ENCODE results near the gene NELL1. TPM values are rescaled to one million over a fixed set of nuclear protein-coding genes. Genes with fewer than 3 reads are reported as not detected.

NELL1 gene
- total RNA-seq, 1 experiment from 2014 or later, result not detected

DNA sequence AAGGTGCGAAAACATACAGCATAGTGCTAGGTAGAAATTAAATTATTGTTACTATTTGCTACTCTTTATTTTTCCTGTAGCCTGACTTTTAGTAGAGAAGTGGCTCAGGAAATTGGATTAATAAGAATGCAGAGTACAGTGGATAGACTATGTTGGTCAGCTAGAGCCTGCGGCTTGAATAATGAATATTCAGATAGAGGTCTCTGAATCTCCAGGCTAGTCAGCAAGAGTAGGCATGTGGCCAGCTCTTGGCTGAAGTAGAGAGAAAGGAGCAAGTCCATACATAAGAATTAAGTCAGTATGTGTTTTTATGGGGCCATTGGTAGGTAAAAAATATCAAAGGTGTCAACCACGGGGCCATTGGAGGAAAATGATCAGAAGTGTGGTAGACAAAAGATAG is 413.5 kb downstream of the NELL1 start:
- H3K9me3 Mint-ChIP-seq (ENCODE audit: unreplicated experiment), result no peaks in the 10 kb centered on the region
- no peaks in the 10 kb centered on the region for H3K4me1 Mint-ChIP-seq (ENCODE audit: low read depth, unreplicated experiment)
- intact Hi-C loops (cut with micrococcal nuclease; ENCODE audit: unreplicated experiment), result no loop called here
- H3K4me1 ChIP-seq, result no peaks in the 10 kb centered on the region
- no peaks in the 10 kb centered on the region for H3K27me3 Mint-ChIP-seq (ENCODE audit: insufficient read depth, unreplicated experiment)
- no peaks in the 10 kb centered on the region for H3K36me3 Mint-ChIP-seq (ENCODE audit: insufficient read depth, unreplicated experiment)
- no peaks in the 10 kb centered on the region for H3K27me3 ChIP-seq (replicated peaks; ENCODE audit: control insufficient read depth, insufficient read depth, low read length)
- TF ChIP-seq, protein P1, sequence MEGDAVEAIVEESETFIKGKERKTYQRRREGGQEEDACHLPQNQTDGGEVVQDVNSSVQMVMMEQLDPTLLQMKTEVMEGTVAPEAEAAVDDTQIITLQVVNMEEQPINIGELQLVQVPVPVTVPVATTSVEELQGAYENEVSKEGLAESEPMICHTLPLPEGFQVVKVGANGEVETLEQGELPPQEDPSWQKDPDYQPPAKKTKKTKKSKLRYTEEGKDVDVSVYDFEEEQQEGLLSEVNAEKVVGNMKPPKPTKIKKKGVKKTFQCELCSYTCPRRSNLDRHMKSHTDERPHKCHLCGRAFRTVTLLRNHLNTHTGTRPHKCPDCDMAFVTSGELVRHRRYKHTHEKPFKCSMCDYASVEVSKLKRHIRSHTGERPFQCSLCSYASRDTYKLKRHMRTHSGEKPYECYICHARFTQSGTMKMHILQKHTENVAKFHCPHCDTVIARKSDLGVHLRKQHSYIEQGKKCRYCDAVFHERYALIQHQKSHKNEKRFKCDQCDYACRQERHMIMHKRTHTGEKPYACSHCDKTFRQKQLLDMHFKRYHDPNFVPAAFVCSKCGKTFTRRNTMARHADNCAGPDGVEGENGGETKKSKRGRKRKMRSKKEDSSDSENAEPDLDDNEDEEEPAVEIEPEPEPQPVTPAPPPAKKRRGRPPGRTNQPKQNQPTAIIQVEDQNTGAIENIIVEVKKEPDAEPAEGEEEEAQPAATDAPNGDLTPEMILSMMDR (IDR thresholded peaks at IDR 0.05; ENCODE audit: insufficient read depth in 1 of 2, low read depth in 1 of 2, low read length in 1 of 2, severe bottlenecking in 1 of 2, unreplicated experiment in 1 of 2), result no peak
- H3K4me3 ChIP-seq (ENCODE audit: low read depth, low read length), result no peak overlapping the region
- H3K4me3 Mint-ChIP-seq (ENCODE audit: unreplicated experiment), result no peak overlapping the region
- H3K9me3 ChIP-seq, result no peaks in the 10 kb centered on the region
- ChIA-PET POLR2A (no interaction called here), CTCF (no interaction called here)
- no TSS peak for BruUV-seq (replicated peaks)
- DNase-seq, result no peak
- H3K27ac Mint-ChIP-seq (ENCODE audit: unreplicated experiment), result no peak overlapping the region
- H3K36me3 ChIP-seq (ENCODE audit: control insufficient read depth, insufficient read depth, low read length), result no peaks in the 10 kb centered on the region

DNA sequence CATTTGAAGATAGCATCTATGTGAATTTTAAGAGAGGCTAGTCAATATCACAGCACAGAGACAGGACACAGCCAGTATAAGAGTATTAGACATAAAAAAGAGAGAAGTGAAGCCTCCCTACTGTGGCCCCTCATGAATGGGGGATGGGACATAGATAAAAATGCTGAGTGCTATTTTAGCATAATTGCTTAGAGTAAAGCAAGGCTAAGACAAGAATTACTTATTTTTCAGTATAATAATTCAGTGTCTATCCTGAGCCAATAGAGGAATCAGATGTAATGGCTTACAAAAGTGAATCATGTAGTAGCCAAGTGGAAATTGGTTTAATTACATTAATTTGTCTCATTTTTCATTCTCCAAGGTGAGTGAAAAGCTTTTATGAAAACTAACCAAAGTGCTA is 419.5 kb downstream of the NELL1 start:
- Mint-ChIP-seq H3K9me3 (ENCODE audit: unreplicated experiment) (peaks cover 10% of the 10 kb centered on the region), H3K36me3 (ENCODE audit: insufficient read depth, unreplicated experiment) (no peaks in the 10 kb centered on the region), H3K4me3 (ENCODE audit: unreplicated experiment) (no peak overlapping the region), H3K4me1 (ENCODE audit: low read depth, unreplicated experiment) (no peaks in the 10 kb centered on the region), H3K27ac (ENCODE audit: unreplicated experiment) (no peak overlapping the region), H3K27me3 (ENCODE audit: insufficient read depth, unreplicated experiment) (no peaks in the 10 kb centered on the region)
- DNase-seq, result no peak
- ChIA-PET POLR2A (no interaction called here), CTCF (no interaction called here)
- Histone ChIP-seq H3K36me3 (ENCODE audit: control insufficient read depth, insufficient read depth, low read length) (no peaks in the 10 kb centered on the region), H3K4me1 (no peaks in the 10 kb centered on the region), H3K4me3 (ENCODE audit: low read depth, low read length) (no peak overlapping the region), H3K27me3 (replicated peaks; ENCODE audit: control insufficient read depth, insufficient read depth, low read length) (no peaks in the 10 kb centered on the region), H3K9me3 (no peaks in the 10 kb centered on the region)
- BruUV-seq (replicated peaks), result no TSS peak
- TF ChIP-seq, protein P1 (IDR thresholded peaks at IDR 0.05; ENCODE audit: insufficient read depth in 1 of 2, low read depth in 1 of 2, low read length in 1 of 2, severe bottlenecking in 1 of 2, unreplicated experiment in 1 of 2), result no peak
- intact Hi-C loops (cut with micrococcal nuclease; ENCODE audit: unreplicated experiment), result no loop called here

DNA sequence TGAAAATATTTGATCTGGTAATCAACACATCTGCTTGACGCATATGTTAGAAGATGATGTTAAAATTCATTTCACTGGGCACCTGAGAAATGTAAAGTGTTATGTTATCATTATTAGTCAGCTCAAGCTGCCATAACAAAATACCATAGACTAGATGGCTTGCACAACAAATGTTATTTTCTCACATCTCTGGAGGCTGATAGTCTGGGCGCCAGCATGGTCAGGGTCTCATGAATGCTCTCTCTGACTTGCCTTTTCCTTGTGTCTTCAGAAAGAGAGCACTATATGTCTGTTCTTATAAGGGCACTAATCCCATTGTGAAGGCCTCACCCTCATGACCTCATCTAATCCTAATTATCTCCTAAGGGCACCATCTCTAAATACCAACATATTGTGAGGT is 435.3 kb downstream of the NELL1 start:
- intact Hi-C loops (cut with micrococcal nuclease; ENCODE audit: unreplicated experiment), result no loop called here
- ChIA-PET CTCF (no interaction called here), POLR2A (no interaction called here)

More for the DNA sequence above, 435.3 kb downstream of the NELL1 start:
- no peaks in the 10 kb centered on the region for H3K4me1 Mint-ChIP-seq (ENCODE audit: low read depth, unreplicated experiment)
- Histone ChIP-seq H3K4me3 (ENCODE audit: low read depth, low read length) (no peak overlapping the region), H3K27me3 (replicated peaks; ENCODE audit: control insufficient read depth, insufficient read depth, low read length) (no peaks in the 10 kb centered on the region), H3K4me1 (peaks cover 14% of the 10 kb centered on the region), H3K9me3 (no peaks in the 10 kb centered on the region), H3K36me3 (ENCODE audit: control insufficient read depth, insufficient read depth, low read length) (no peaks in the 10 kb centered on the region)
- DNase-seq, result no peak
- H3K36me3 Mint-ChIP-seq (ENCODE audit: insufficient read depth, unreplicated experiment), result no peaks in the 10 kb centered on the region
- TF ChIP-seq, protein P1 (IDR thresholded peaks at IDR 0.05; ENCODE audit: insufficient read depth in 1 of 2, low read depth in 1 of 2, low read length in 1 of 2, severe bottlenecking in 1 of 2, unreplicated experiment in 1 of 2), result no peak
- H3K27ac Mint-ChIP-seq (ENCODE audit: unreplicated experiment), result no peak overlapping the region
- no TSS peak for BruUV-seq (replicated peaks)
- H3K9me3 Mint-ChIP-seq (ENCODE audit: unreplicated experiment), result no peaks in the 10 kb centered on the region
- no peak overlapping the region for H3K4me3 Mint-ChIP-seq (ENCODE audit: unreplicated experiment)
- H3K27me3 Mint-ChIP-seq (ENCODE audit: insufficient read depth, unreplicated experiment), result no peaks in the 10 kb centered on the region

Measured in Caco-2 (cell line).